Type B pancreatic cell (in vitro differentiated cells): ENCODE data around the gene GPSM1. TPM values are rescaled to one million over a fixed set of nuclear protein-coding genes. Genes with fewer than 3 reads are reported as not detected.

Experiments
- DNase-seq: peaks from one replicate; pipeline ENCODE4 v3.0.0; 2021; ENCODE audit warnings: mixed read lengths; ENCODE audit not compliant: unreplicated experiment; ENCODE audit errors: extremely low spot score
- H3K27ac Mint-ChIP-seq: 2 replicates; pipeline ENCODE4 v1.8.0; 2021; ENCODE audit warnings: mild to moderate bottlenecking, mixed read lengths
- H3K27me3 Mint-ChIP-seq: 2 replicates; pipeline ENCODE4 v1.8.0; 2021; ENCODE audit warnings: mixed read lengths
- H3K36me3 Mint-ChIP-seq: 2 replicates; pipeline ENCODE4 v1.8.0; 2021; ENCODE audit warnings: mixed read lengths
- H3K4me1 Mint-ChIP-seq: one replicate; pipeline ENCODE4 v1.8.0; 2021; ENCODE audit warnings: mixed read lengths; ENCODE audit not compliant: unreplicated experiment
- H3K4me3 Mint-ChIP-seq: 2 replicates; pipeline ENCODE4 v1.8.0; 2021; ENCODE audit warnings: mild to moderate bottlenecking, mixed read lengths
- H3K9me3 Mint-ChIP-seq: 2 replicates; pipeline ENCODE4 v1.8.0; 2021; ENCODE audit warnings: mixed read lengths
- total RNA-seq: library from RNA; stranded (reverse); gene quantifications from 2 replicates; pipeline ENCODE4 v1.2.1, GENCODE V29; 2021; ENCODE audit warnings: low replicate concordance
- TF ChIP-seq, protein P1 (sequence below): fragments of 200-600 bp; sonication (generic); conservative IDR thresholded peaks from 2 replicates; pipeline ENCODE4 v1.5.0; 2021; ENCODE audit warnings: antibody characterized with exemption, mild to moderate bottlenecking

Gene GPSM1
- total RNA-seq, 1 donor from 2014 or later = 56.2 TPM

GRCh38 chr9:136371533-136371880, 44.2 kb downstream of the GPSM1 start:
- no peak for DNase-seq
- peaks cover 4% of the 10 kb centered on the region for H3K4me1 Mint-ChIP-seq
- H3K27me3 Mint-ChIP-seq = no peaks in the 10 kb centered on the region
- H3K9me3 Mint-ChIP-seq = no peaks in the 10 kb centered on the region
- H3K4me3 Mint-ChIP-seq = no peak overlapping the region
- TF ChIP-seq, protein P1, sequence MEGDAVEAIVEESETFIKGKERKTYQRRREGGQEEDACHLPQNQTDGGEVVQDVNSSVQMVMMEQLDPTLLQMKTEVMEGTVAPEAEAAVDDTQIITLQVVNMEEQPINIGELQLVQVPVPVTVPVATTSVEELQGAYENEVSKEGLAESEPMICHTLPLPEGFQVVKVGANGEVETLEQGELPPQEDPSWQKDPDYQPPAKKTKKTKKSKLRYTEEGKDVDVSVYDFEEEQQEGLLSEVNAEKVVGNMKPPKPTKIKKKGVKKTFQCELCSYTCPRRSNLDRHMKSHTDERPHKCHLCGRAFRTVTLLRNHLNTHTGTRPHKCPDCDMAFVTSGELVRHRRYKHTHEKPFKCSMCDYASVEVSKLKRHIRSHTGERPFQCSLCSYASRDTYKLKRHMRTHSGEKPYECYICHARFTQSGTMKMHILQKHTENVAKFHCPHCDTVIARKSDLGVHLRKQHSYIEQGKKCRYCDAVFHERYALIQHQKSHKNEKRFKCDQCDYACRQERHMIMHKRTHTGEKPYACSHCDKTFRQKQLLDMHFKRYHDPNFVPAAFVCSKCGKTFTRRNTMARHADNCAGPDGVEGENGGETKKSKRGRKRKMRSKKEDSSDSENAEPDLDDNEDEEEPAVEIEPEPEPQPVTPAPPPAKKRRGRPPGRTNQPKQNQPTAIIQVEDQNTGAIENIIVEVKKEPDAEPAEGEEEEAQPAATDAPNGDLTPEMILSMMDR = no peak
- H3K27ac Mint-ChIP-seq = no peak overlapping the region
- no peaks in the 10 kb centered on the region for H3K36me3 Mint-ChIP-seq

- Mint-ChIP-seq H3K4me3 (no peak overlapping the region), H3K27ac (no peak overlapping the region), H3K36me3 (no peaks in the 10 kb centered on the region), H3K9me3 (no peaks in the 10 kb centered on the region), H3K4me1 (peaks cover 4% of the 10 kb centered on the region), H3K27me3 (no peaks in the 10 kb centered on the region)
- DNase-seq = no peak
- TF ChIP-seq, protein P1 = no peak
Measured at GRCh38 chr9:136372006-136372405, 44.7 kb downstream of the GPSM1 start.

DNA sequence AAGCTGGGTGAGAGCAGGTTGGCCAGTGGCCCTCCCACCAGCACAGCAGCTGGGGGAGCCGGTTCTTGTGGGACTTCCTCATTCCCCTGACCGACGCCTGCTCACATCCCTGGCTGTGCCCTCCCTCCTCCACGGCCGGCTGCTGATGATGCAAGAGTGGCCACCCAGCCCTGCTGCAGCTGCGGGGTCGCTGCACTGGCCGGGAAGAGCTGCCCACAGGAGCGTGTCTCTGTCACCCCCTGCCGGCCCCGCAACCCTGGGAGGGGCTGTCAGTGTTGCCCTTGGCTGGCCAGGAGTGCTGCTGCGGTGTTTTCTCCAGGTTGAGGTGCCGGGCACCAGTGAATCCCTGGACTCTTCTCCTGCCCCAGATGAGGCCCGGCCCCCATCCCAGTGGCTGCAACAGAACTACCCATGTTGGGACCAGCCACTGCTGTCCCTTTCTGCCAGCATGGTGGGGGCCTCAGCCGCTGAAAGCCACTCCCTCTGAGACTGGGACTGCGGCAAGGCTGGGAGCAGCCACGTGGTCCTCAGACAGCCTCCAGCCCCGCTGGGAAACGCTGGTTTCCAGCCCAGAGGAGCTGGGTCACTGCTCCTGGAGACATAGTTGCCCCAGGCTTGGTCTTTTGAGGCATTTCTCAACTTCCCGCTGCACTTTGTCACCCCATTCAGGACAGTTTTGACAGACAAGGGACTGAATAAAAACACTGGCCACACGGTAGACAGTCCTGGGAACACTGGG, 45.4 kb downstream of the GPSM1 start:
- H3K27me3 Mint-ChIP-seq = no peaks in the 10 kb centered on the region
- no peak for DNase-seq
- peaks cover 4% of the 10 kb centered on the region for H3K4me1 Mint-ChIP-seq
- TF ChIP-seq, protein P1 = peak; percentile 52
- no peaks in the 10 kb centered on the region for H3K36me3 Mint-ChIP-seq
- H3K9me3 Mint-ChIP-seq = no peaks in the 10 kb centered on the region
- peak overlapping the region; percentile 60 for H3K4me3 Mint-ChIP-seq
- H3K27ac Mint-ChIP-seq = peak overlapping the region; percentile 63

DNA sequence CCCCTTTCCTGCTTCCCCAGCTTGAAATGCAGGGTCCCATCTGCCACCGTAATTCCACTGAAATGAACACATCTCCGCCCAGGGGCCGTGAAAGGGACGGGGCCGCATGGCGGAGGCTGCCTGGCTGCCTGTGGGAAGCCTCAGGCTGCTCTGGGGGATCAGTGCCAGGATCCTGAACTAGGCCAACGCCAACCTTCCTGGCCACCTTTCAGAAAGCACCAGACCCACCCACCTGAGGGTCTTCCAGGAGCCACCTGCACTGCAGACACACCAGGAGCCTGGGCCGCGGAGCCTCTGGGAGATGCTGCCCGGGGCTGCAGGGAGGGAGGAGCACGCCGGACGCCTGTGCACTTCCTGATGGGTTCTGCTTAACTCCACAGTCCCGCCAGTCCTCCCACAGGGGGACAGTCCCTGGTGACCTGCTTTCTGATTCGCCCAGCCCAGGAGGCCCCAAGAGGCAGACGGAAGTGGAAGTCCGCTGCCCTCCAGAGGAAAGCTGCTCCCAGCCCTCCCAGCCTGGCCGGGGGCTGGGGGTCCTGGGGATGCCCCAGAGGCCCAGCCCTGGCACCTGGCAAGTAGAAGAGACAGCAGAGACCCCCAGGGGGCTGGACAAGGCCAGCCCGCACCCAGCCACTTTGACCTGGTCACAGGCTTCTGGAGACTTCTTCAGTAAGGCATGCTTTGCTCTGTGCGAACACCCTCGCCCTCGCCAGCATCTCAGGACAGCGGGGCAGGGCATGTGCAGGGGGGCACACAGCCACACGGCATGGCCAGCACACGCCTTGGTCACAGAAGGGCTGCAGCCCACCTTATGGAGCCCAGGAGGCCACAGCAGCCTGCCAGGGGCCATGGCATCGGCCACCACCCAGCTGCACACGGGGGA, 46.2 kb downstream of the GPSM1 start, which contains the start of gene CARD9:
CARD9 (minus strand) TSS at position 370 of the 883 bp plus-strand sequence. CDS start 1,591 bp downstream, outside the sequence.
- peak within 1 kb of the TSS; percentile 63 for H3K27ac Mint-ChIP-seq
- no peaks in the 10 kb centered on the region for H3K27me3 Mint-ChIP-seq
- peaks cover 4% of the 10 kb centered on the region for H3K4me1 Mint-ChIP-seq
- no peaks in the 10 kb centered on the region for H3K36me3 Mint-ChIP-seq
- TF ChIP-seq, protein P1 = no peak
- no peaks in the 10 kb centered on the region for H3K9me3 Mint-ChIP-seq
- H3K4me3 Mint-ChIP-seq = peak within 1 kb of the TSS; percentile 60
- DNase-seq = no peak

DNA sequence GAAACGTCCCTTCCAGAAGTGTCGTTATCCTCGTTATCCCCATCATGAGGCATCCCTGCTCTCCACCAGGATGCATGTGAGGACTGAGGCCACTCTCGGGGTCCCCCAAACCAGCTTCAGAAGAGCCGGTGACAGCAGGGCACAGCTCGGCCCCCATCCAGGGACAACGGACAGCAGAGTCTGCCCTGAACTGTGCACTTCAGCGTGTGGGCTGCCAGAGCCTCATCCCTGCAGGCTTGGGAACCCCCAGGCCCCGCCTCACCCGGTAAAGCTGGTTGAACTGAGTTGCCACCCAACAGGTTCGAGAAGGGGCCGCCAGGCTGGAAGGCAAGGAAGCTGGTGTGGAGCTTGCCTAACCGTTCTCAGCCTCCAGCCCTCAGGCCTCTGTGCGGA, 46.8 kb downstream of the GPSM1 start:
- peak overlapping the region; percentile 51 for H3K27ac Mint-ChIP-seq
- no peak overlapping the region for H3K4me3 Mint-ChIP-seq
- TF ChIP-seq, protein P1 = no peak
- H3K4me1 Mint-ChIP-seq = peaks cover 4% of the 10 kb centered on the region
- no peaks in the 10 kb centered on the region for H3K27me3 Mint-ChIP-seq
- no peak for DNase-seq
- no peaks in the 10 kb centered on the region for H3K36me3 Mint-ChIP-seq
- H3K9me3 Mint-ChIP-seq = no peaks in the 10 kb centered on the region
